K562 (cell line): ENCODE results near the gene NXF1. TPM values are rescaled to one million over a fixed set of nuclear protein-coding genes. Genes with fewer than 3 reads are reported as not detected.
A peak's percentile ranks its signal among the peaks of the same experiment; 100 is the strongest.

Experiments
- BDP1 ChIP-seq: IDR thresholded peaks from 3 replicates; pipeline ENCODE4 v1.6.1; 2011; ENCODE audit not compliant: insufficient read length, insufficient read depth
- CAMTA2 ChIP-seq: fragments of 250-450 bp; sonication (Bioruptor Pico); conservative IDR thresholded peaks from 2 replicates; pipeline ENCODE4 v1.5.1; 2022
- CBX5 ChIP-seq: IDR thresholded peaks from 2 replicates; pipeline ENCODE4 v1.6.1; 2014; ENCODE audit warnings: low read depth, borderline replicate concordance
- CHD2 ChIP-seq: IDR thresholded peaks from 2 replicates; pipeline ENCODE4 v1.6.1; 2011; ENCODE audit warnings: low read depth, low read length
- CREB1 ChIP-seq, 2 experiments: sonication (generic) in 1 of 2; formaldehyde crosslinking in 1 of 2; IDR thresholded peaks; 2 replicates each; pipeline versions ENCODE4 v1.6.1 to v1.8.0; 2012 to 2022; ENCODE audit warnings: inconsistent platforms in 1 of 2, mild to moderate bottlenecking in 1 of 2, missing genetic modification reagents in 1 of 2, moderate library complexity in 1 of 2
- DPF2 ChIP-seq: fragments of 450-650 bp; IDR thresholded peaks from 2 replicates; pipeline ENCODE4 v1.6.1; 2016
- EGR1 ChIP-seq: fragments of 450-650 bp; conservative IDR thresholded peaks from 2 replicates; pipeline ENCODE4 v1.6.1; 2017; ENCODE audit warnings: mild to moderate bottlenecking
- EHMT2 ChIP-seq: fragments of 450-650 bp; IDR thresholded peaks from 2 replicates; pipeline ENCODE4 v1.6.1; 2018; ENCODE audit warnings: antibody characterized with exemption
- ELF4 ChIP-seq: fragments of 450-650 bp; formaldehyde crosslinking; IDR thresholded peaks from 2 replicates; pipeline ENCODE4 v1.4.0; 2022; ENCODE audit warnings: missing genetic modification characterization
- ERF ChIP-seq: fragments of 450-650 bp; formaldehyde crosslinking; IDR thresholded peaks from 2 replicates; pipeline ENCODE4 v1.4.0; 2020; ENCODE audit warnings: mild to moderate bottlenecking, mixed read lengths
- HCFC1 ChIP-seq: IDR thresholded peaks from 2 replicates; pipeline ENCODE4 v1.6.1; 2012; ENCODE audit warnings: low read depth, low read length, improper control_type of control experiment
- HDGF ChIP-seq: fragments of 450-650 bp; IDR thresholded peaks from 2 replicates; pipeline ENCODE4 v1.6.1; 2016
- KLF13 ChIP-seq: fragments of 450-650 bp; IDR thresholded peaks from 2 replicates; pipeline ENCODE4 v1.6.1; 2016; ENCODE audit warnings: missing genetic modification characterization, low read depth, mild to moderate bottlenecking, missing compliant biosample characterization, moderate library complexity, borderline replicate concordance
- MEF2A ChIP-seq: IDR thresholded peaks from 2 replicates; pipeline ENCODE4 v1.6.1; 2011; ENCODE audit warnings: low read depth, mild to moderate bottlenecking, low read length, moderate library complexity; ENCODE audit not compliant: control insufficient read depth
- NBN ChIP-seq: fragments of 450-650 bp; IDR thresholded peaks from 2 replicates; pipeline ENCODE4 v1.6.1; 2016; ENCODE audit warnings: low read depth, mild to moderate bottlenecking
- NCOA2 ChIP-seq, 2 experiments: fragments of 450-650 bp; IDR thresholded peaks; 2 replicates each; pipeline ENCODE4 v1.6.1; 2018; ENCODE audit warnings: mild to moderate bottlenecking in 2 of 2, moderate library complexity in 1 of 2; ENCODE audit not compliant: partially characterized antibody in 2 of 2
- NCOA6 ChIP-seq: fragments of 450-650 bp; IDR thresholded peaks from 2 replicates; pipeline ENCODE4 v1.6.1; 2017; ENCODE audit warnings: mild to moderate bottlenecking
- RHOXF2B ChIP-seq: fragments of 250-450 bp; sonication (Bioruptor Pico); conservative IDR thresholded peaks from 2 replicates; pipeline ENCODE4 v1.5.1; 2021
- SAFB2 ChIP-seq: fragments of 200-400 bp; formaldehyde crosslinking; IDR thresholded peaks from 2 replicates; pipeline ENCODE4 v1.6.1; 2018; ENCODE audit warnings: borderline replicate concordance, low read length, low read depth, moderate library complexity; ENCODE audit not compliant: severe bottlenecking
- TBL1XR1 ChIP-seq, 2 experiments: IDR thresholded peaks; 2 replicates each; pipeline ENCODE4 v1.6.1; 2012; ENCODE audit warnings: improper control_type of control experiment in 2 of 2, low read length in 2 of 2, mild to moderate bottlenecking in 1 of 2
- TCF7L2 ChIP-seq: fragments of 150-350 bp; IDR thresholded peaks from 2 replicates; pipeline ENCODE4 v1.6.1; 2016; ENCODE audit warnings: low read depth, mild to moderate bottlenecking, low read length, moderate library complexity
- XRCC5 ChIP-seq: fragments of 200-400 bp; formaldehyde crosslinking; IDR thresholded peaks from 2 replicates; pipeline ENCODE4 v1.6.1; 2017; ENCODE audit warnings: low read depth, mild to moderate bottlenecking, low read length
- ZNF551 ChIP-seq: fragments of 250-450 bp; sonication (Bioruptor Pico); IDR thresholded peaks from 2 replicates; pipeline ENCODE4 v1.5.0; 2021; ENCODE audit warnings: mild to moderate bottlenecking, moderate library complexity
- ZSCAN32 ChIP-seq: fragments of 450-650 bp; formaldehyde crosslinking; IDR thresholded peaks from 2 replicates; pipeline ENCODE4 v1.4.0; 2020; ENCODE audit warnings: mild to moderate bottlenecking, moderate library complexity
- polyA plus RNA-seq, 8 experiments: library from polyadenylated mRNA; depleted of rRNA in 4 of 8; stranded (reverse) in 5 of 8; unstranded in 3 of 8; fragments of >200 nt; fragmentation: Nextera tagmentation in 2 of 8; fragmentation: Illumina TruSeq in 1 of 8; extraction: Ambion mirVana in 2 of 8; extraction: Trizol in 1 of 8; gene quantifications; 2 replicates each; pipeline versions ENCODE4 v1.2.1 to v1.2.3, GENCODE V29; 2011 to 2014; ENCODE audit warnings: inconsistent platforms in 1 of 8, missing spikeins in 1 of 8
- total RNA-seq, 7 experiments: library from RNA; depleted of rRNA in 6 of 7; stranded (reverse); fragments of >200 nt in 6 of 7; fragmentation: Illumina TruSeq in 2 of 7; extraction: Trizol in 2 of 7; gene quantifications; 2 replicates each; pipeline versions ENCODE4 v1.2.1 to v1.2.3, GENCODE V29; 2011 to 2021; ENCODE audit warnings: low replicate concordance in 1 of 7
- TF ChIP-seq, protein P1 (sequence below): fragments of 250-450 bp; sonication (Bioruptor Pico); IDR thresholded peaks from 2 replicates; pipeline ENCODE4 v1.6.1; 2021; ENCODE audit warnings: mild to moderate bottlenecking
- TF ChIP-seq, protein P2 (sequence below): sonication (generic); formaldehyde crosslinking; IDR thresholded peaks from 2 replicates; pipeline ENCODE4 v1.8.0; 2023; ENCODE audit warnings: missing genetic modification reagents, mild to moderate bottlenecking, borderline replicate concordance

NXF1 gene
- total and polyA plus RNA-seq, 9 of the 15 experiments (the other 6 are each of a cell fraction or from before 2014, with no cell fraction given): 18.1 to 98.3 (median 35.8) TPM

DNA sequence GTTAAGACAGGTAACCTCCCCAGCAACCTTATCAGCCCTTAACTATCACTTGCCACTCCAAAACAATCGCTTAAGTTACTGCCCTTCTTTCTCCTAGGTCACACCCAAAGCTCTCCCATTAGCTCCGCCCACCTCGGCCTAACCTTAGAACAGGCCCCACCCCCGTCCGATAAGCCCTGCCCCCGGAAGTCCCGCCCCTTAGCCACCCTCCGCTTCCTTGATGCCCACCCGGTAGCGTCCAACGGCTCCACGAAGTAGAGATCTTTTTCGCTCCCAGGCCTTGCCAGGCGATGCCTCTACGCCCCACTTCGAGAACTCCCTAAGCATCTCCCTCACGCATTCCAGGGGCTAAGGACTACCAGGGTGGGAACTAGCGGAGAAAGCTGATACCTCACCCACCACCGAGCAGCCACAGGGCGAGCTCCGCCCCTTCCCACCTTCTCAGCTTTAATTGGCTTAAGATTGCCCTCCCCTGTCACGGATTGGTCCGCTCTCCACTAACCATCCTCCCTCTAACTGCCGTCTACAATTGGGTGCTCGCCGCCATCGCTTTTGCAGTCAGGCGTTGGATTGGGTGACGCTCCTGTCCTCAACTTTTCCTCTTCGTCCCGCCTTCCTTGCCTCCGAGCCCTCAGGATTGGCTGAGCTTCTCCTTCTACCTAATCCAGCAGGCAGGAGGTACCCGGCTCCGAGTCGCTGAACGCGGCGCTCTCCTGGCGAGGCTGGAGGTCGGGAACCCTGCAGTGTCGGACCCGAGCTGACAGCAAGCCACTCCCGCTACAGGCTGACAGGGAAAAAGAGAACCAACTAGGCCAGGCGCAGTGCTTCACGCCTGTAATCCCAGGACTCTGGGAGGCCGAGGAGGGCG is 51.3 kb downstream of the NXF1 start, which contains the start of gene ZBTB3 (continued):
- peak; percentile 29 for TF ChIP-seq DPF2
- peak; percentile 87 for TF ChIP-seq CHD2
- no peak for TF ChIP-seq ZSCAN32 (CRISPR knock-in tag)
- TF ChIP-seq SAFB2: no peak
- peak; percentile 47 for TF ChIP-seq HCFC1
- no peak for TF ChIP-seq EHMT2
- TF ChIP-seq TBL1XR1 (IDR thresholded peaks at IDR 0.05; ENCODE audit: low read length in 2 of 2): no peak
- TF ChIP-seq ERF (CRISPR knock-in tag): 0 out of 2 replicates have a peak, but pooled peaks have one; percentile 41
- TF ChIP-seq ELF4 (CRISPR knock-in tag): peak; percentile 66
- no peak for TF ChIP-seq KLF13
- TF ChIP-seq RHOXF2B: no peak
- no peak for TF ChIP-seq CBX5
- TF ChIP-seq NBN: peak; percentile 32; the same call in 1 of the 2 replicates
- no peak for TF ChIP-seq NCOA6
- no peak; the same call in 1 of the 2 replicates for TF ChIP-seq CREB1 (IDR thresholded peaks at IDR 0.05)
- TF ChIP-seq CREB1 (CRISPR knock-in tag; IDR thresholded peaks at IDR 0.05): peak; percentile 75
- no peak for TF ChIP-seq TCF7L2
- TF ChIP-seq, protein P1, sequence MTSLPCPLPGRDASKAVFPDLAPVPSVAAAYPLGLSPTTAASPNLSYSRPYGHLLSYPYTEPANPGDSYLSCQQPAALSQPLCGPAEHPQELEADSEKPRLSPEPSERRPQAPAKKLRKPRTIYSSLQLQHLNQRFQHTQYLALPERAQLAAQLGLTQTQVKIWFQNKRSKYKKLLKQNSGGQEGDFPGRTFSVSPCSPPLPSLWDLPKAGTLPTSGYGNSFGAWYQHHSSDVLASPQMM (CRISPR knock-in tag): no peak
- no peak for TF ChIP-seq BDP1
- TF ChIP-seq CAMTA2 (CRISPR knock-in tag): no peak
- no peak; the same call in 1 of the 2 replicates for TF ChIP-seq HDGF
- TF ChIP-seq NCOA2 (IDR thresholded peaks at IDR 0.05; ENCODE audit: partially characterized antibody in 2 of 2): no peak
- peak; percentile 58 for TF ChIP-seq EGR1
- TF ChIP-seq MEF2A: no peak
- no peak for TF ChIP-seq XRCC5
- TF ChIP-seq ZNF551 (CRISPR knock-in tag): no peak
- TF ChIP-seq, protein P2, sequence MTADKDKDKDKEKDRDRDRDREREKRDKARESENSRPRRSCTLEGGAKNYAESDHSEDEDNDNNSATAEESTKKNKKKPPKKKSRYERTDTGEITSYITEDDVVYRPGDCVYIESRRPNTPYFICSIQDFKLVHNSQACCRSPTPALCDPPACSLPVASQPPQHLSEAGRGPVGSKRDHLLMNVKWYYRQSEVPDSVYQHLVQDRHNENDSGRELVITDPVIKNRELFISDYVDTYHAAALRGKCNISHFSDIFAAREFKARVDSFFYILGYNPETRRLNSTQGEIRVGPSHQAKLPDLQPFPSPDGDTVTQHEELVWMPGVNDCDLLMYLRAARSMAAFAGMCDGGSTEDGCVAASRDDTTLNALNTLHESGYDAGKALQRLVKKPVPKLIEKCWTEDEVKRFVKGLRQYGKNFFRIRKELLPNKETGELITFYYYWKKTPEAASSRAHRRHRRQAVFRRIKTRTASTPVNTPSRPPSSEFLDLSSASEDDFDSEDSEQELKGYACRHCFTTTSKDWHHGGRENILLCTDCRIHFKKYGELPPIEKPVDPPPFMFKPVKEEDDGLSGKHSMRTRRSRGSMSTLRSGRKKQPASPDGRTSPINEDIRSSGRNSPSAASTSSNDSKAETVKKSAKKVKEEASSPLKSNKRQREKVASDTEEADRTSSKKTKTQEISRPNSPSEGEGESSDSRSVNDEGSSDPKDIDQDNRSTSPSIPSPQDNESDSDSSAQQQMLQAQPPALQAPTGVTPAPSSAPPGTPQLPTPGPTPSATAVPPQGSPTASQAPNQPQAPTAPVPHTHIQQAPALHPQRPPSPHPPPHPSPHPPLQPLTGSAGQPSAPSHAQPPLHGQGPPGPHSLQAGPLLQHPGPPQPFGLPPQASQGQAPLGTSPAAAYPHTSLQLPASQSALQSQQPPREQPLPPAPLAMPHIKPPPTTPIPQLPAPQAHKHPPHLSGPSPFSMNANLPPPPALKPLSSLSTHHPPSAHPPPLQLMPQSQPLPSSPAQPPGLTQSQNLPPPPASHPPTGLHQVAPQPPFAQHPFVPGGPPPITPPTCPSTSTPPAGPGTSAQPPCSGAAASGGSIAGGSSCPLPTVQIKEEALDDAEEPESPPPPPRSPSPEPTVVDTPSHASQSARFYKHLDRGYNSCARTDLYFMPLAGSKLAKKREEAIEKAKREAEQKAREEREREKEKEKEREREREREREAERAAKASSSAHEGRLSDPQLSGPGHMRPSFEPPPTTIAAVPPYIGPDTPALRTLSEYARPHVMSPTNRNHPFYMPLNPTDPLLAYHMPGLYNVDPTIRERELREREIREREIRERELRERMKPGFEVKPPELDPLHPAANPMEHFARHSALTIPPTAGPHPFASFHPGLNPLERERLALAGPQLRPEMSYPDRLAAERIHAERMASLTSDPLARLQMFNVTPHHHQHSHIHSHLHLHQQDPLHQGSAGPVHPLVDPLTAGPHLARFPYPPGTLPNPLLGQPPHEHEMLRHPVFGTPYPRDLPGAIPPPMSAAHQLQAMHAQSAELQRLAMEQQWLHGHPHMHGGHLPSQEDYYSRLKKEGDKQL: no peak
